Neuron (in vitro differentiated cells): ENCODE results near the gene ENTREP1.
"Not testable (repeated sequence)": the region's sequence is repeated elsewhere in the genome, so short reads cannot be mapped to it uniquely, and the experiment has no call there.

ENCODE experiments used
- H2AFZ ChIP-seq: one replicate; pipeline ENCODE4 v1.6.1; 2013; ENCODE audit warnings: low read depth, mild to moderate bottlenecking, inconsistent platforms, low read length, moderate library complexity
- H3K27me3 ChIP-seq: one replicate; pipeline ENCODE4 v1.6.1; 2013; ENCODE audit warnings: low read length; ENCODE audit not compliant: insufficient read depth
- H3K36me3 ChIP-seq: one replicate; pipeline ENCODE4 v1.6.1; 2013; ENCODE audit warnings: low read length; ENCODE audit not compliant: insufficient read depth
- H3K4me1 ChIP-seq: one replicate; pipeline ENCODE4 v1.6.1; 2013; ENCODE audit warnings: low read length; ENCODE audit not compliant: insufficient read depth
- H3K4me3 ChIP-seq: 2 replicates; pipeline ENCODE4 v1.5.1; 2013; ENCODE audit warnings: mild to moderate bottlenecking, low read length, moderate library complexity
- H3K9me3 ChIP-seq: one replicate; pipeline ENCODE4 v1.6.1; 2013; ENCODE audit warnings: low read length

The ENTREP1 gene

GRCh38 chr9:69432623-69433022 is 107.6 kb downstream of the ENTREP1 start:
- H3K4me3 ChIP-seq: no peak overlapping the region
- H2AFZ ChIP-seq: no peak overlapping the region
- H3K9me3 ChIP-seq: peaks cover 4% of the 10 kb centered on the region
- no peaks in the 10 kb centered on the region for H3K27me3 ChIP-seq
- no peaks in the 10 kb centered on the region for H3K36me3 ChIP-seq
- no peaks in the 10 kb centered on the region for H3K4me1 ChIP-seq

DNA sequence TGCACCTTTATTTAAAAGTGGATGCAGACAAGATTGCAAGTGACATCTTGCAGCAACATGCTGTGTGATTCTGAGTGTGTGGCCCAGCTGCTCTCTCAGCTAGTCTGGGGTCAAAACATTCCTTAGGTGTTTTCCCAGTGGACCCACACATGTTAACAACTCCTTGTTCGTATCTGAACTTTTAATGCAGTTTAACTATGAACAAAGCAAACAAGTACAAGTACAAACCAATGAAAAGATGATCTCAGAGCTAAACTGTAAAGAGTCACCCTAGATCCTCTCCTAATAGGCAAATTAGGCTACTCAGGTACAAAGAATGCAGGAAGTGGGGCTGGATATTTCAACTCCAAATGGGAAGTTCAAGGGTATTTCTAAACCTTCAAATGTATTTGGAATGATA is 108.4 kb downstream of the ENTREP1 start:
- H3K36me3 ChIP-seq: no peaks in the 10 kb centered on the region
- H3K9me3 ChIP-seq: peaks cover 4% of the 10 kb centered on the region
- H3K27me3 ChIP-seq: no peaks in the 10 kb centered on the region
- H3K4me3 ChIP-seq: no peak overlapping the region
- H2AFZ ChIP-seq: no peak overlapping the region
- H3K4me1 ChIP-seq: no peaks in the 10 kb centered on the region

GRCh38 chr9:69433968-69434367 is 109.0 kb downstream of the ENTREP1 start:
- Histone ChIP-seq H3K4me3 (no peak overlapping the region), H3K9me3 (peaks cover 4% of the 10 kb centered on the region), H3K4me1 (no peaks in the 10 kb centered on the region), H3K36me3 (no peaks in the 10 kb centered on the region), H3K27me3 (no peaks in the 10 kb centered on the region), H2AFZ (no peak overlapping the region)

- H3K27me3 ChIP-seq, H3K36me3 ChIP-seq, H2AFZ ChIP-seq, H3K4me3 ChIP-seq, H3K4me1 ChIP-seq, H3K9me3 ChIP-seq: not testable (repeated sequence)
These were observed 114.6 kb downstream of the ENTREP1 start for GRCh38 chr9:69439654-69440053.

GRCh38 chr9:69440254-69440955 is 115.4 kb downstream of the ENTREP1 start:
- H3K4me1 ChIP-seq: peaks cover 14% of the 10 kb centered on the region
- H3K9me3 ChIP-seq, H3K4me3 ChIP-seq, H3K36me3 ChIP-seq, H2AFZ ChIP-seq, H3K27me3 ChIP-seq: not testable (repeated sequence)
